Measurements from ENCODE around the gene MTCL1. TPM values are rescaled to one million over a fixed set of nuclear protein-coding genes. Genes with fewer than 3 reads are reported as not detected.

Gene MTCL1
- total RNA-seq, 2 donors from 2014 or later, result 11.2 to 73.1 TPM

- Histone ChIP-seq H3K9me3 (no peaks in the 10 kb centered on the region), H3K4me3 (no peak overlapping the region), H3K27me3 (replicated peaks; ENCODE audit: insufficient read depth) (no peaks in the 10 kb centered on the region), H3K36me3 (no peaks in the 10 kb centered on the region), H3K27ac (no peak overlapping the region), H3K4me1 (replicated peaks) (no peaks in the 10 kb centered on the region)
- TF ChIP-seq POLR2AphosphoS5 (IDR thresholded peaks at IDR 0.05) (no peak), POLR2A (IDR thresholded peaks at IDR 0.05) (no peak), CTCF (IDR thresholded peaks at IDR 0.05) (no peak)
- intact Hi-C loops (cut with DNase I), result no loop called here
- WGBS, result 85% methylated on average over 9 of the region's 9 CpGs
- DNase-seq (ENCODE audit: low spot score), result no peak
Measured at GRCh38 chr18:8721094-8721669, 15.8 kb downstream of the MTCL1 start.

- Histone ChIP-seq H3K36me3 (no peaks in the 10 kb centered on the region), H3K9me3 (no peaks in the 10 kb centered on the region), H3K27me3 (replicated peaks; ENCODE audit: insufficient read depth) (no peaks in the 10 kb centered on the region), H3K27ac (no peak overlapping the region), H3K4me1 (replicated peaks) (no peaks in the 10 kb centered on the region), H3K4me3 (no peak overlapping the region)
- DNase-seq (ENCODE audit: low spot score), result no peak
- WGBS, result 98% methylated on average over 5 of the region's 5 CpGs
- TF ChIP-seq POLR2AphosphoS5 (IDR thresholded peaks at IDR 0.05) (no peak), CTCF (IDR thresholded peaks at IDR 0.05) (no peak), POLR2A (IDR thresholded peaks at IDR 0.05) (no peak)
- intact Hi-C loops (cut with DNase I), result no loop called here
Measured at GRCh38 chr18:8721716-8722115, 16.4 kb downstream of the MTCL1 start.

GRCh38 chr18:8722946-8723820 lies 17.8 kb downstream of the MTCL1 start:
- H3K4me3 ChIP-seq, result no peak overlapping the region
- no peaks in the 10 kb centered on the region for H3K36me3 ChIP-seq
- TF ChIP-seq POLR2A (IDR thresholded peaks at IDR 0.05), result no peak
- TF ChIP-seq CTCF (IDR thresholded peaks at IDR 0.05), result no peak
- no peak for TF ChIP-seq POLR2AphosphoS5 (IDR thresholded peaks at IDR 0.05)
- H3K4me1 ChIP-seq (replicated peaks), result no peaks in the 10 kb centered on the region
- H3K27ac ChIP-seq, result no peak overlapping the region
- H3K9me3 ChIP-seq, result no peaks in the 10 kb centered on the region
- DNase-seq (ENCODE audit: low spot score), result no peak
- 79% methylated on average over 13 of the region's 13 CpGs for WGBS
- intact Hi-C loops (cut with DNase I), result no loop called here
- H3K27me3 ChIP-seq (replicated peaks; ENCODE audit: insufficient read depth), result no peaks in the 10 kb centered on the region

GRCh38 chr18:8724452-8724851 lies 19.1 kb downstream of the MTCL1 start:
- TF ChIP-seq POLR2AphosphoS5 (IDR thresholded peaks at IDR 0.05) (no peak), CTCF (IDR thresholded peaks at IDR 0.05) (no peak), POLR2A (IDR thresholded peaks at IDR 0.05) (no peak)
- H3K36me3 ChIP-seq, result no peaks in the 10 kb centered on the region
- H3K27ac ChIP-seq, result no peak overlapping the region

More at GRCh38 chr18:8724452-8724851, 19.1 kb downstream of the MTCL1 start:
- Histone ChIP-seq H3K4me1 (replicated peaks) (no peaks in the 10 kb centered on the region), H3K4me3 (no peak overlapping the region), H3K27me3 (replicated peaks; ENCODE audit: insufficient read depth) (no peaks in the 10 kb centered on the region), H3K9me3 (no peaks in the 10 kb centered on the region)
- 66% methylated on average over 6 of the region's 6 CpGs for WGBS
- intact Hi-C loops (cut with DNase I), result no loop called here
- DNase-seq (ENCODE audit: low spot score), result no peak
